HG03025 (cell line): ENCODE data around the gene PLEKHG5.
"Not testable (repeated sequence)": the region's sequence is repeated elsewhere in the genome, so short reads cannot be mapped to it uniquely, and the experiment has no call there.

Experiments
- ATAC-seq: cut with Tn5 transposase; IDR thresholded peaks from one replicate; pipeline ENCODE4 v1.9.1; 2021; ENCODE audit warnings: mild to moderate bottlenecking, moderate library complexity; ENCODE audit not compliant: unreplicated experiment, low FRiP score

The PLEKHG5 gene

DNA sequence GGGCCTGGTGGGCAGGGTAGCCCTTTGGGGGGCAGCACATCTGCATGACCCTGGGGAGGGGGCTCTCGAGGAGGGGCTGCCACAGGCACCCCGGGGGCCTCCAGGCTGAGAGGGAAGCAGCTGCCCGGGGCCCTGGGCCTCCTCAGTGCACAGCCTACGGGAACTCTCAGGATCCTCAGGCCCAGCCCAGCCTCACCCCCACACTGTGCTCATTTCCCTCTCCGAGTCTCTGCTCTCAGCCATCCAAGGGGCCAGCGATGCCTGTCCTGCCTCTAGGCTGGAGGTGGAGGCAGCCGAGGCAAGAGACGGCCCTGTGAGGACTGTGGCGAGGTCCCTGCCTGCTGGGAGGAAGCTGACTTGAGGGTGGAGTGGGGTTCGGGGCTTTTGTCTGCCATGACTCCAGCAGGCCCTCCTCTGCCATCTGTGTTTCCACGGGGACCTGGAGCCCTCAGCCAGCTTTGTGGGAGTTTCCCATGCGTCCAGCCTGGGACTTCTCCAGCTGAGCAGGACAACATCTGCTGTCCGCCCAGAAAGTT is 7.2 kb upstream of the PLEKHG5 start:
- no peak for ATAC-seq

GRCh38 chr1:6497867-6498575 is 6.6 kb upstream of the PLEKHG5 start:
- ATAC-seq = no peak

DNA sequence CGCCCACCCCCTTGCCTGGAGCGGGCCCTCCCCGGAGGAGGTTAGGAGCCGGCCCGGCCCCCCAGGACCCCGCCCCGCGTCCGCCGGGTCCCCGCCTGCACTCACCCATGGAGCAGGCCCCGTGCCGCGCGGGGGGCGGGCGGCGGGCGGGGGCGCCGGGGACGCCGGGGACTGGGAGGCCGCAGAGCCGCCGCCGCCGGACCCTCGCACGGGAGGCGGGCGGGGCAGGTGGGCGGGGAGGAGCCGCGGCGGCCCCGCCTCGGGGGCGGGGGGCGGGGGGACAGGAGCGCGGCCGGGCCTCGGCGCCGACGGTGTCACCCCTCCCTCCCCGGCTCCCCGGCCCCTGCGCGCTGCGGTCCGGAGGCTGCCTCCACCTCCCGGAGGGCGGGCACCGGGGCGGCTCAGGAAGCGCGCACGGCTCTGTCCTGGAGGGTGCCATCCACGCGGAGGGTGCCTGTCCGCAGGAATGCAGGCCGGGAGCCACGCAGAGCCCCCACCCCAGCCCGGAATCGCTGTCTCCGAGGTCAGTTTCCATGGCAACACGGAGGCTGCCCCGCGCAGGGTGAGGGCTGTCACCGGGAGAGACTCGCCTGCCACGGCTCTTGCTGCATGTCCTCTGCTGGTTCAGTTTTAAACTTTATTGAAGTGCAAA is 5.9 kb upstream of the PLEKHG5 start:
- ATAC-seq = no peak

GRCh38 chr1:6496890-6497214 is 5.4 kb upstream of the PLEKHG5 start:
- ATAC-seq = no peak

DNA sequence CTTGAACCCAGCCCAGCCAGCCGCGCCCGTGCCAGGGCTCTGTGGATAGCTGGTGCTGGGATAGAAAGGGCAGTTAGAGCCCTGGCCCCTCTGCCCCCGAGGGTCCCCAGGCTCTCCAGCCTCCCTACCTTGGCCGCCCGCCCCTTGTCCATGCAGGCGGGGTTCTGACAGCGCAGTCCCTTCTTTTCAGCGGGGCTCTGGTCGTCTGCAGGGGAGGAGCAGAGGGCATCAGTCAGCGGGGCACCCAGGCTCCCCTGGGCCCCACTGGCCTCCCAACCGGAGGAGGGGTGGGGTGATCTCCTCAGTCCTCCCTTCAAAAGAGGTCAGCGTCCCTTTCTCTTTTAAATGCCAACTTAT is 4.9 kb upstream of the PLEKHG5 start:
- ATAC-seq = no peak

GRCh38 chr1:6495540-6496364 is 4.3 kb upstream of the PLEKHG5 start:
- no peak for ATAC-seq

GRCh38 chr1:6495041-6495441 is 3.6 kb upstream of the PLEKHG5 start:
- no peak for ATAC-seq

GRCh38 chr1:6494627-6495026 is 3.2 kb upstream of the PLEKHG5 start:
- no peak for ATAC-seq

DNA sequence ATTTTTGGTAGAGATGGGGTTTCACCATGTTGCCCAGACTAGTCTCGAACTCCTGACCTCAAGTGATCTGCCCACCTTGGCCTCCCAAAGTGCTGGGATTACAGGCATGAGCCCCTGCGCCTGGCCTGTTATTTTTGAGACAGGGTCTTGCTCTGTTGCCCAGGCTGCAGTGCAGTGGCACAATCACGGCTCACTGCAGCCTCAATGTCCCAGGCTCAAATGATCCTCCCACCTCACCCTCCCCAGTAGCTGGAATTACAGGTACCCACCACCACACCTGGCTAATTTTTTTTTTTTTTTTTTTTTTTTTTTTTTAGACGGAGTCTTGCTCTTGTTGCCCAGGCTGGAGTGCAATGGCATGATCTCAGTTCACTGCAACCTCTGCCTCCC is 2.4 kb upstream of the PLEKHG5 start:
- not testable (repeated sequence) for ATAC-seq

DNA sequence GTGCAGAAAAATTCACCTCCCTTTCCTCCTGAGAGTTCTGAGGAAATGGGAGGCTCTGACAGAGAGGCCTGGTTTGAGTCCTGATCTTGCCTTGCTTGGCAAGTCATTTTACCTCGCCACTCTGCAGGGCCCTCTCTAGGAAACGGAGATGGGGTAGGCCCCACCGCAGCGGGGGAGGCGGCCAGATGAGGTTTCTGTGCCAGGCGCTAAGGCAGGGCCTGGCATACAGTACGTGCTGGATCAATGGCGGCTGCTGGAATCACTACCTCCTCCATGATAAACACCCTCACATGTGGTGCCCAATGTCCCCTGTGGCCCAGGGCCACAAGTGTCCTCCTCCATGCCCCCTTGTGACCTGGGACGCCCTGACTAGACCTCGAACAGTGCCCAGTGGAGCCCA is 499 bp upstream of the PLEKHG5 start:
- no peak for ATAC-seq

- ATAC-seq = no peak
Observed at GRCh38 chr1:6491081-6491449, 402 bp downstream of the PLEKHG5 start.

DNA sequence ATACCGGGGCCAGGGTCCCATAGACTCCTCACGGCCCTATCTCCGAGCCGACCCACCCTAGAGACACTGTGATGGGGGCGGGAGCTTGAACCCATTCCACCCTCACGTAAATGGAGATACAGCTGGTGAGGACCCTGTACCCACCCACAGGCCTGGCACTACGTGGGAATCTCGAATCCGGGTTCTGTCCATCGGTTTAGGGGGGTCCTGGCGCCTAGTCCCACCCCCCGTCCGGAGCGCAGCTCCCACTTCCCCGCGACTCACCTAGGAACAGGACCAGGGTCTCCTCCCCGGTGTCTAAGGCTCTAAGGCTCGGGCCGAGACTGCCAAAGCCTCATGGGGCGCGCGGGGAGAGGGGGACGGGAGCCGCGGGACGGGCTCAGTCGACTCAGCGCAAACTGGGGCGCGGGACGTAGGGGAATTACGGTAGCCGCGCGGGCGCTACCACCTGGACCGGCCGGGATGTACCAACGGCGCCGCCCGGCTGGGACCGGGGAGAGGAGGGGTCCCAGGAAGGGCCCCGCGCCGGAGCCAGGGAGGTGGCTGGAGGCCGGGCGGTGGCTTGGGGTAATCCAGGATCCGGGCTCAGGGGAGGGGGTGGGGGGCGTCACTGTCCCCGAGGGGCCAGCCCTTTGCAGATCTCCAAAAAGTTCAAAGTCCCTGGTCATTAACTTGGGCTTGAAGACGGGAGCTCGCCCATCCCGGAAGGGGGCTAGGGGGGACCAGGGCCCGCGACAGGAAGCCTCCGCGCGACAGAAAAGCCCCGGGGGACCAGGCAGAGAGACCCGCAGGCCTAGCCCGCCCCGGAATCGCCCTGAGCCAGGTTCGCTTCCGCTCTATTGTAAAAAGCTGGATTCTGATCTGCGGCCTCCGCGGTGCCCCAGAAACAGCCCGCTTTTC is 1.0 kb downstream of the PLEKHG5 start:
- no peak for ATAC-seq

DNA sequence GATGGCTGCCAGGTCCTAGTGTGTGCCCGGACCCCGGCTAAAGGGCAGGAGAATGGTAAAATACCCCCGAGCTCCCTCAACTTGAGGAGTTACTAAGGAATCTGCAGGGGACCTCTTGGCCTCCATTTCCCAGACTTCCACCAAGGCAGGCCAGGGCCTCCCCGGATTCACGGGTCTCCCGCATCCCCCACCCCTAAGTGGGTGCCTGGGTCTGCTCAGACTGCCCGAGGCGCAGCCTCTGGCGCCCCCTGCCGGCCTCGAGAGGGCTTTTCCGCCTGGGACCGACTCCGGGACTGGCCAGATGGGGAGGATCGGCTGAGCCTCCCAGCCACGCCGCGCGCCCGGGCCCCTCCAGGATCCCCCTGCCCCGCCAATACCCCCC is 1.7 kb downstream of the PLEKHG5 start:
- ATAC-seq = no peak

DNA sequence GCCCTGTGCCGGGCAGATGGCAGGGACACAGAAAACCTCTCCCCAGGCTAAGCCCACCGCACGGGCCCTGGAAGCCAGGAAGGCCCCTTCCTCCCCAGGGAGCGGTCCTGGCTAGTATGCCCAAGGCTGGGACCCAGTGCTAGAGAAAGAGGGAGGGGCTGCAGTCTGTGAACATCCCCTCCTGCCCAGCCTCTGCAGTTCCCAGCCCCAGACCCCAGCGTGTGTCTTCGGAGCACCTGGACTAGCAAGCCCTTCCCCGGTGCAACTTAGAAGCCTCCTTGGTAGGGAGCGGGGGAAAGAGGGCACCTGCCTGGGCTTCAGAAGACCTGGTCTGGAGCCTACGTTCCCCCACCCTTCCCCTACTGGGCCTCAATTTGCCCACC is 2.1 kb downstream of the PLEKHG5 start:
- ATAC-seq = no peak

DNA sequence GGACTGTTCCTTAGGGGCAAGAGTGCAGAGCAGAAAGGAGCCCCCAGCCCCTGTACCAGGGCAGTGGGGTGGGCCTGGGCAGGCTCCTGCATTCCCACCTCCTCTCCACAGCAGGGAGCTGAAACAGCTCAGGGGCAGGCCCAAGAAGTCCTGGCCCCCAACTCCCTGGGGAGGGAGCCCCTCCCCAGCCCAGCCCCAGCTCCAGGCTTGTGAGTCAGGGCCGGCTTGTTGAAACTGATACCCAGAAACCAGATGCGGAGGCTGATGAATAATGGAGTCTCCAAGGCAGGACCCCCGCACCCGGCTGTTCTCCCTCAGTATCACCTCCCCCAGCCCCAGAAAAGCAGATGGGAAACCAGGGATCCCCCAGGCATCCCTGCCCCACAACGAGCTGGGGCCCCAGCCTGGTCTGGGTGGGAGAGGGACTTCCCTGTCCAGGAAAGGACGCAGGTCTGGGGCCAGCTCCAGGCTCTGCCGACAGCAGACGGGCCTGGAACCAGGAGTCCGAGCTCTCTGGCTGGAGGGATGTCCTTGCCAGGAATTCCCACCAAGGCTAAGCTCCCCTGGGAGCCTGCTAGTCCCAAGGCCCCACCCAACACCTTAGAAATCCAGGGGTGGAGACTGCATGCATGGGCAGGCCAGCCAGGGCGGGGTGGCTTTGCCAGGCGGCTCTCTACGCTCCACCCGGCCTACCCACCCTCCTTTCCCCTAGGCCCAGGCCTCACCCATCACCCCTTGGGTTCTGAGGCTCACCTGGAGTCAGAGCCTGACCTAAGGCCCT is 2.7 kb downstream of the PLEKHG5 start:
- ATAC-seq = no peak

DNA sequence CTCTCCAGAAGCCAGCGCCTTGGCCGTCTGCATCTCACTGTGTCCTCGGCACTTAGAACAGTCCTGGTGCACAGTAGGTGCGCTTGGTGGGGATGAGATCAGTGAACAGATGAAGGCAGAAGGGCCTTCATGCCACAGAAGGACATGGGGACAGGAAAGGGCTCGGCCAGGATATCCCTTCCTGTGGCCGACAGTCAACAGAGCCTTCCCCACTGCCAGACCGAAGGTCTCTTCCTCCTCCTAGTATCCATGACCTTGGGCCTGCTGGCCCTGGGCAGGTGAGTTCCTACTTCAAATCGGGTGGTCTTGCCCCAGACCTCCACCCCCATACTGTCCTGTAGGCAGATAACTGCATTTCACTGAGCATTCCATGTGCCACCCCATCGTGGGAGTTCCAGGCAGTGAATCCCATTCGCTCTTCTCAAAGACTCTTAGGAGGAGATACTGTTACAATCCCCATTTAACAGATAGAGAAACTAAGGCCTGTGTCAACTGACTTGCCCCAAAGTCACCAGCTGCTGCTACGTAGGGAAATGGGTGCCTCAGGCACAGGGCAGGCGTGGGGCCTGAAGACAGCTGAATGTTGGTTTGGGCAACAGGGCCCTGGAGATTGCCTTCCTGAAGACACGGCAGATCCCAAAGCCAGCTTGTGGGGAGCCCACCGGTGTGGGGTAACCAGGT is 3.5 kb downstream of the PLEKHG5 start:
- no peak for ATAC-seq

DNA sequence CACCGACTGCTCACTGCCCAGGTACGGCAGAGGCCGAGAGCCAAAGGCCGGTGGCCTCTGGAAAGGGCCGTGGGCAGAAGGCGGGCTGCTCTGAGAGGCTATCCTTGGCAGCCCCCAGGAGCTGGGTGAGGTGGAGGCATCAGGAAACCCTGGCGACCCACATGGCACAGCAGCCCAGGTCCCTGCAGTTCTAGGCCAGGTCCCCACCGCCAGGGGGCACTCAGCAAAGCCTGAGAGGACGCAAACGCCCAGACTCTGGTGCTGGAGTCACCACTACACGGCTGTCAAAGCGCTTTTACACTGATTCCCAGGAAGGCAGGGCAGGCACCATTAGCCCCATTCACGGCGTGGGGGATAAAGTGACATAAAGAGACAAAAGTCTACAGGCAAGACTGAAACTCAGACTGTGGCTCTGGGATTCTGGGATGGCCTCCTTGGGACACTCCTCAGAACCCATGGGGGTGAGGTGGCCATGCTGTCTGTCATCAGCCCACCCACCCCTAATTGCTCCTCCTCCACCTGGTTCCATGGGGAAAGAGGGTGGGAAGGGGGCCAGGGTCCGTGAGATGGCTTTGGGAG is 4.9 kb downstream of the PLEKHG5 start:
- no peak for ATAC-seq

DNA sequence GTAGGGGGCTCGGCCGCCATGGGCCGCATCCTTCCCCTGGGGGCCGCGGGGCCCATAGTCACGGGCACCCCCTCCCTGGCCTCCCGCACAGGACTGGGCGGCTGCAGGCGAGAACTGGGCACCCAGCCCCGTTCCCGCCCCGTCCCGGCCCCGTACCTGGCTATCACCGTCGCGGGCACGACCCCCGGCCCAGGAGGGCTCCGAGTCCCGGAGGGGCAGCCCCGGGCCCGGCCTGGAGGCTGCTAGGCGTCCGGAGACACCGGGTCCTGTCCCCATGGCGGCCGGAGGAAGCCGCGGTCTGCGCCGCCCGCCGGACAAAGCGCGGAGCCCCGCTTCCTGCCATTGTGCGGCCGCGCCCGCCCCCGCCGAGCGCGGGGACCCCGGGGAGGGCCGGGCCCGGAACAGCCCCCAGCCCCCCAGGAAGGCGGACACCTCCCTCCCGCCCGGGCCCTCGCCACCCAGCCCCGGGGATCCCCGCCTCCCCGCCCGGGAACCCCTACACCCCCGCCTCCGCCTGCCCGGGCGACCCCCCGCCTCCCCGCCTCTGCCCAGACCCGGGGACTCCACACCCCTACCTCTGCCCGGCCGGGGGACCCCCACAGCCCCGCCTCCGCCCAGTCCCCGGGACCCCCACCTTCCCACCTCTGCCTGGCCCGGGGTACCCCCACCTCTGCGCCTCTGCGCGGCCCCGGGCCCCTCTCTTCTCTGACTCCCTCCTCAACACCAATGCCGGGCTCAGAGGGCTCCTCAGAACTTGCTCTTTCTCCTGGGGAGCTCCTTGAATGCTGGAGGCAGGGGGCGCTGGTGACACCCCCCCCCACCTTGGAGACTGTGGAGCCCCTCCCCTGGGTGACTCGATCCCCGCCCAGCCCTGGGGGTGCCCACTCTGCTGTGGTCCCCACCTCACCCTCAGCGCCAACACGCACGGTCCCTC is 6.0 kb downstream of the PLEKHG5 start:
- ATAC-seq = no peak
